SK-N-SH treated with all-trans-retinoic acid at 6 μM for 48 hours (cell line): ENCODE measurements around the gene TGFBR3.

Source experiments
- CSRNP3 ChIP-seq: fragments of 250-450 bp; sonication (Bioruptor Pico); IDR thresholded peaks from 2 replicates; pipeline ENCODE4 v1.5.1; 2021; ENCODE audit warnings: mild to moderate bottlenecking, moderate library complexity
- OSR1 ChIP-seq: fragments of 250-450 bp; sonication (Bioruptor Pico); IDR thresholded peaks from 2 replicates; pipeline ENCODE4 v1.8.0; 2022; ENCODE audit warnings: moderate library complexity, mild to moderate bottlenecking, inconsistent platforms
- SNAI2 ChIP-seq: fragments of 250-450 bp; sonication (Bioruptor Pico); IDR thresholded peaks from 2 replicates; pipeline ENCODE4 v1.5.0; 2020; ENCODE audit warnings: mild to moderate bottlenecking, moderate library complexity
- TOX ChIP-seq: fragments of 250-450 bp; sonication (Bioruptor Pico); IDR thresholded peaks from 2 replicates; pipeline ENCODE4 v1.8.0; 2021; ENCODE audit warnings: mild to moderate bottlenecking, moderate library complexity, borderline replicate concordance
- ZFP30 ChIP-seq: fragments of 450-650 bp; formaldehyde crosslinking; IDR thresholded peaks from 2 replicates; pipeline ENCODE4 v1.5.0; 2022; ENCODE audit warnings: mild to moderate bottlenecking, moderate library complexity

DNA sequence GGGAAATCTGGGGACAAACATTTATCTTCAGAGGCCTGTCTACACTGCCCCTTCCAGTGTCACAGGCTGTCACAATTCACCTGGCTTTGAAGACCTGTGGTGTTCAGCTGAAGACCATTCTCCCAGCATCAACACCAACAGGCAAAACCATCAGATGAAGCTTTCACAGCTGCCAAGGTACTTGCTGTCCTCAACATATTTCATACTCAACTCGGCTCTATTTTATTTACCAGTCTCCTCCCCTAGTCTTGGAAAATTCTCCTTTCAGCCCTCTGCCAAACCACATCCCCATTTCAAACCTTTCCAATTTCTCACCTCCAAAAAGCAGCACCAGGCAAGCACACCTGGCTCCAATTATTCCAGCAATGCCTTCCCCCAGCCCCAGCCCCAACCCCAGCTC is 108.8 kb downstream of the TGFBR3 start:
- TF ChIP-seq CSRNP3, result no peak
- no peak for TF ChIP-seq OSR1 (CRISPR knock-in tag)
- no peak for TF ChIP-seq ZFP30 (CRISPR knock-in tag)
- no peak for TF ChIP-seq TOX (CRISPR knock-in tag)
- TF ChIP-seq SNAI2 (CRISPR knock-in tag), result no peak
